Measurements from ENCODE around the gene CBR4.
"Not testable (repeated sequence)": the region's sequence is repeated elsewhere in the genome, so short reads cannot be mapped to it uniquely, and the experiment has no call there.

The CBR4 gene

DNA sequence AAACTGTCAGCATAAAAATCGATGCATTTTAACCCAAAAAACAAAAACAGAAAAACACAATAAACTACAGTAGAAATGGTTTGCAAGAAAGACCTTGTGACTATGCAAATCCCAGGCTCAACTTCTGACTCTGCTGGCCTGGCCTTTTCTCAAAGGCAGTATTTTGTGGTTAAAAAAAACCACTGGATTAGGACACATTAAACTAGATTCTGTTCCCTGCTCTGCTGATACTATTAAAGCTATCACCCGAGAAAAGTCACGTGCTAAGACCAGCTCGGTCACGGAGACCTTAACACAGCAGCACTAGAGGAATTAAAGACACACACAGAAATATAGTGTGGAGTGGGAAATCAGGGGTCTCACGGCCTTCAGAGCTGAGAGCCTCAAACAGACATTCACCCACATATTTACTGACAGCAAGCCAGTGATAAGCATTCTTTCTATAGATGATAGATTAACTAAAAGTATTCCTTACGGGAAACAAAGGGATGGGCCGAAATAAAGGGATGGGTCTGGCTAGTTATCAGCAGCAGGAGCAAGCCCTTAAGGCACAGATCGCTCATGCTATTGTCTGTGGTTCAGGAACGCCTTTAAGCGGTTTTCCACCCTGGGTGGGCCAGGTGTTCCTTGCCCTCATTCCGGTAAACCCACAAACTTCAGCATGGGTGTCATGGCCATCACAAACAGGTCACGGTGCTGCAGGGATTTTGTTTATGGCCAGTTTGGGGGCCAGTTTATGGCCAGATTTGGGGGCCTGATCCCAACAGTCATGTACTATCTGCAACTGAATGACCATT is 16.1 kb downstream of the CBR4 start:
- H3K4me1 ChIP-seq (ENCODE audit: control insufficient read depth, insufficient read depth, low read length): no peaks in the 10 kb centered on the region
- H3K9me3 ChIP-seq (ENCODE audit: control insufficient read depth, insufficient read depth, low read length): no peaks in the 10 kb centered on the region
- no peak overlapping the region for H3K27ac ChIP-seq (ENCODE audit: low read length)
- no CpG with 5 or more reads among the region's 13 CpGs for WGBS (ENCODE audit: insufficient coverage, insufficient read length)
- DNase-seq (ENCODE audit: low read depth, low spot score): no peak
- H3K36me3 ChIP-seq (ENCODE audit: control insufficient read depth, insufficient read depth, low read length): no peaks in the 10 kb centered on the region
- H3K4me3 ChIP-seq (ENCODE audit: low read length): no peak overlapping the region
- no peaks in the 10 kb centered on the region for H3K27me3 ChIP-seq (ENCODE audit: control insufficient read depth, insufficient read depth, low read length)

DNA sequence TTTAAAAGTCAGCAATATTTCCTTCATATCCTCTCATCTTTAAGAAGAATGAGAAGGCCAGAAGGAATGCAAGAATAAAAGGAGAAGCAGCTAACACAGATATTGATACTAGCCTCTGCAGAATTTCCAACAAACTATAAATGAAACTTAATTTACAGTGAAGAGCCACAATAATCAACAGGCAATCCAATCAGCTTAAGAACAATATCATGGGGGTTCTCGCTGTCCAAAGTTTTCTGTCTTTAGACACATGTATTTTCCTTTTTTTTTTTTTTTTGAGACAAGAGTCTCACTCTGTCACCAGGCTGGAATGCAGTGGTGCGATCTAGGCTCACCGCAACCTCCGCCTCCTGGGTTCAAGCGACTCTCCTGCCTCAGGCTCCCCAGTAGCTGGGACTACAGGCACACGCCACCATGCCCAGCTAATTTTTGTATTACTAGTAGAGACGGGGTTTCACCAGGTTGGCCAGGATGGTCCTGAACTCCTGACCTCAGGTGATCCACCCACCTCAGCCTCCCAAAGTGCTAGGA is 17.0 kb downstream of the CBR4 start:
- not testable (repeated sequence) for H3K4me1 ChIP-seq (ENCODE audit: control insufficient read depth, insufficient read depth, low read length); H3K9me3 ChIP-seq (ENCODE audit: control insufficient read depth, insufficient read depth, low read length); H3K4me3 ChIP-seq (ENCODE audit: low read length); H3K27ac ChIP-seq (ENCODE audit: low read length); DNase-seq (ENCODE audit: low read depth, low spot score); H3K36me3 ChIP-seq (ENCODE audit: control insufficient read depth, insufficient read depth, low read length); H3K27me3 ChIP-seq (ENCODE audit: control insufficient read depth, insufficient read depth, low read length)
- WGBS (ENCODE audit: insufficient coverage, insufficient read length): no CpG with 5 or more reads among the region's 7 CpGs

DNA sequence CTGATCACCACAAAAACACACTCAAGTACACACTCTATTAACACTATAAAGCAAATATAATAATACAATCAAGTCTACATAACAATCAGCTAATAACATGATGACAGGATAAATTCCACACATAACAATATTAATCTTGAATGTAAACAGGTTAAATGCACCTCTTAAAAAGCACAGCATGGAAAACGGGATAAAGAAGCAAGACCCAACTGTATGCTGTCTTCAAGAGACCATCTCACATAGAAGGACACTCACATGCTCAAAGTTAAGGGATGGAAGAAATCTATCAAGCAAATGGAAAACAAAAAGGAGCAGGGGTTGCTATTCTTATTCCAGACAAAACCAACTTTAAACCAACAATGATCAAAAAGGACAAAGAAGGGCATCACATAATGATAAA is 28.1 kb downstream of the CBR4 start:
- Histone ChIP-seq H3K9me3 (ENCODE audit: control insufficient read depth, insufficient read depth, low read length) (peaks cover 1% of the 10 kb centered on the region; the same call in 1 of the 2 replicates), H3K4me3 (ENCODE audit: low read length) (no peak overlapping the region), H3K27me3 (ENCODE audit: control insufficient read depth, insufficient read depth, low read length) (no peaks in the 10 kb centered on the region), H3K27ac (ENCODE audit: low read length) (no peak overlapping the region), H3K36me3 (ENCODE audit: control insufficient read depth, insufficient read depth, low read length) (no peaks in the 10 kb centered on the region; the same call in none of the 2 replicates), H3K4me1 (ENCODE audit: control insufficient read depth, insufficient read depth, low read length) (no peaks in the 10 kb centered on the region)
- no peak for DNase-seq (ENCODE audit: low read depth, low spot score)
- no CpG with 5 or more reads among the region's 1 CpG for WGBS (ENCODE audit: insufficient coverage, insufficient read length)

DNA sequence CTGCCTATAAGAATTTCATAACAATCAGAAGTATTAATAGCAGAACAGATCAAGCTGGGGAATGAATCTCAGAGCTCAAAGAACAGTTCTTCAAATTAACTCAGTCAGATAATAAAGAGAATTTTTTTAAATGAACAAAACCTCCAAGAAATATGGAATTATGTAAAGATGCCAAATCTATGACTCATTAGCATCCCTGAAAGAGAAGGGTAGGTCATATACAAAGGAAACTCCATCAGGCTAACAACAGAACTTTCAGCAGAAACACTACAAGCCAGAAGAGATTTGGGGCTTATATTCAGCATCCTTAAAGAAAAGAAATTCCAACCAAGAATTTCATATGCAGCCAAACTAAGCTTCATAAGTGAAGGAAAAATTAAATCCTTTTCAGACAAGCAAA is 28.6 kb downstream of the CBR4 start:
- H3K9me3 ChIP-seq (ENCODE audit: control insufficient read depth, insufficient read depth, low read length): peaks cover 1% of the 10 kb centered on the region; the same call in 1 of the 2 replicates
- H3K27ac ChIP-seq (ENCODE audit: low read length): no peak overlapping the region
- no peaks in the 10 kb centered on the region for H3K4me1 ChIP-seq (ENCODE audit: control insufficient read depth, insufficient read depth, low read length)
- H3K36me3 ChIP-seq (ENCODE audit: control insufficient read depth, insufficient read depth, low read length): no peaks in the 10 kb centered on the region; the same call in none of the 2 replicates
- no peak for DNase-seq (ENCODE audit: low read depth, low spot score)
- H3K27me3 ChIP-seq (ENCODE audit: control insufficient read depth, insufficient read depth, low read length): no peaks in the 10 kb centered on the region
- no peak overlapping the region for H3K4me3 ChIP-seq (ENCODE audit: low read length)

DNA sequence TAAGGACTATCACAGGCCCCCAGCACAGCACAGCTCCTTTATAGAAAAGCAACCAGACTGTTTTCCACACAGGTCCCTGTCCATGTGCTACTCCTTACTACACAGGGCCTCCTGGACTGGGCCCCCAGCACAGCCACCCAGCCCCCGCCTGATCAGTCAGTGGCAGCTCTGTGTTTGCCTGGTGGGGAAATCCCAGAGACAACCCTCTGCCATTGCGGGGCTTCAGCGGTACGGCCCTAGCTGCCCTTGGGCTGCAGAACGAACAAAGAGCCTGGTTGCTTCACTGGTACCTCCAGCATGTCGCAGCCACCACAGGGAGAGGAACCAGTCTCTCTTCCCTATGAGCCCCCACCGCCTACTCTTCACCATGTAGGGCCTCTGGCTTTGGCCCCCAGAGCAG is 30.7 kb downstream of the CBR4 start:
- Histone ChIP-seq H3K27me3 (ENCODE audit: control insufficient read depth, insufficient read depth, low read length) (no peaks in the 10 kb centered on the region), H3K4me3 (ENCODE audit: low read length) (no peak overlapping the region), H3K4me1 (ENCODE audit: control insufficient read depth, insufficient read depth, low read length) (no peaks in the 10 kb centered on the region), H3K9me3 (ENCODE audit: control insufficient read depth, insufficient read depth, low read length) (peaks cover 1% of the 10 kb centered on the region; the same call in 1 of the 2 replicates), H3K27ac (ENCODE audit: low read length) (no peak overlapping the region), H3K36me3 (ENCODE audit: control insufficient read depth, insufficient read depth, low read length) (peaks cover 3% of the 10 kb centered on the region)
- no peak for DNase-seq (ENCODE audit: low read depth, low spot score)
- WGBS (ENCODE audit: insufficient coverage, insufficient read length): no CpG with 5 or more reads among the region's 7 CpGs

DNA sequence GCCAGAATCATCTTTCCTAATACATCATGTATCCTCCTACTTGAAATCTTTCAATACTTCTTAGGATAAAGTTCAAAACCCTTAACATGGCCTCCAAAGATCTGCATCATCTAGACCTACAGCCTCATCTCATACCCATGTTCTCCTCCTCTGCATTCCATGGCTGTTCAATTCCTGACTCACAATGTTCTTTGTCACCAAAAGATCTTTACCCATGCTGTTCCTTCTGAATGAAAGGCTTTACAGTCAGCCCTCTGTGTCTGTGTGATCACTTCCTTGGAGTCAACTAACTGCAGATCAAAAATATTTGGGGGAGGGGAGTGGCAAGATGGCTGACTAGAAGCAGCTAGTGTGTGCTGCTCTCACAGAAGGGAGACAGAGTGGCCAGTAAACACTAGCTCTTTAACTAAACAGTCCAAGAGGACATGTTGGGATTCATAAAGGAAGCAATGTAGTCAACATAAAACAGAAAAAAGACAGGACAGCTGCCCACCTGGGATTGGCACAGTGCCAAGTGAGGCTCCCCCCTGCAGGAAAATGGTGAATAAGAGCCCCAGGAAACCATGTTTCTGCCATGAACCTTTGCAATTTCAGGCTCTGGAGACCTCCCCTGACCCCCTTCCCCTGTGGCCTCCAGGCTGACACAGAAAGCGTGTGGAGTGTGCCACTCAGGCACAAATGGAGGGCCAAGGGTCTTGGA is 31.9 kb downstream of the CBR4 start:
- Histone ChIP-seq H3K27me3 (ENCODE audit: control insufficient read depth, insufficient read depth, low read length) (no peaks in the 10 kb centered on the region), H3K27ac (ENCODE audit: low read length) (no peak overlapping the region), H3K9me3 (ENCODE audit: control insufficient read depth, insufficient read depth, low read length) (peaks cover 1% of the 10 kb centered on the region; the same call in 1 of the 2 replicates), H3K4me1 (ENCODE audit: control insufficient read depth, insufficient read depth, low read length) (no peaks in the 10 kb centered on the region), H3K36me3 (ENCODE audit: control insufficient read depth, insufficient read depth, low read length) (peaks cover 3% of the 10 kb centered on the region), H3K4me3 (ENCODE audit: low read length) (no peak overlapping the region)
- no CpG with 5 or more reads among the region's 1 CpG for WGBS (ENCODE audit: insufficient coverage, insufficient read length)
- no peak for DNase-seq (ENCODE audit: low read depth, low spot score)

DNA sequence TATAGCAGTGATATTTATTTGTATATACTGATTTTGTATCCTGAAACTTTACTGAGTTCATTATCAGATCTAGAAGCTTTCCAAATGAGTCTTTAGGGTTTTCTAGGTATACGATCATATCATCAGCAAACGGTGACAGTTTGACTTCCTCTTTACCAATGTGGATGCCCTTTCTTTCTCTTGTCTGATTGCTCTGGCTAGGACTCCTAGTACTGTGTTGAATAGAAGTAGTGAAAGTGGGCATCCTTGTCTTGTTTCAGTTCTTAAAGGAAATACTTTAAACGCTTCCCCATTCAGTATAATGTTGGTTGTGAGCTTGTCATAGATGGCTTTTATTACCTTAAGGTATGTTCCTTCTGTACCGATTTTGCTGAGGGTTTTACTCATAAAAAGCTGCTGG is 37.5 kb downstream of the CBR4 start:
- Histone ChIP-seq H3K4me1 (ENCODE audit: control insufficient read depth, insufficient read depth, low read length) (no peaks in the 10 kb centered on the region), H3K4me3 (ENCODE audit: low read length) (no peak overlapping the region), H3K36me3 (ENCODE audit: control insufficient read depth, insufficient read depth, low read length) (peaks cover 3% of the 10 kb centered on the region; the same call in 1 of the 2 replicates), H3K27me3 (ENCODE audit: control insufficient read depth, insufficient read depth, low read length) (no peaks in the 10 kb centered on the region), H3K27ac (ENCODE audit: low read length) (no peak overlapping the region), H3K9me3 (ENCODE audit: control insufficient read depth, insufficient read depth, low read length) (no peaks in the 10 kb centered on the region)
- DNase-seq (ENCODE audit: low read depth, low spot score): no peak
- WGBS (ENCODE audit: insufficient coverage, insufficient read length): no CpG with 5 or more reads among the region's 4 CpGs

DNA sequence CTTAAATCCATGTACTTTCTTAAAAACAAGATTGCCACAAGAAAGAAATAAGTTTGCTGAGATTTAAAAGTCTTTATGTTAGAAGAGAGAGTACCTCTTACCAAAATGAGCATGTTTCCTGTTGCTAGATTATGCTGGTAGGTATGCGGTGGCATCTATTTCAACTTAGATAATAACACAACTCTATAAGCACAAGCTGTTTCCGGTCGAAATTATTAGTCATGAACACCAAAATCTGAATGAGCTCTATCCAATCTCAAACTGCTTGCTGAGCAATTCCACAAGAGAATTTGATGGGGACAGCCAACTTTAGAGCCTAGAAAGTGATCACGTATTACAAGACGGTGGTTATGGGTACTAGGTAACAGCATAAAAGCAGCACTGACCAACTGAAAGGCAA is 49.3 kb downstream of the CBR4 start:
- no peaks in the 10 kb centered on the region for H3K27me3 ChIP-seq (ENCODE audit: control insufficient read depth, insufficient read depth, low read length)
- H3K27ac ChIP-seq (ENCODE audit: low read length): no peak overlapping the region
- H3K9me3 ChIP-seq (ENCODE audit: control insufficient read depth, insufficient read depth, low read length): no peaks in the 10 kb centered on the region
- no CpG with 5 or more reads among the region's 5 CpGs for WGBS (ENCODE audit: insufficient coverage, insufficient read length)
- no peak overlapping the region for H3K4me3 ChIP-seq (ENCODE audit: low read length)
- H3K36me3 ChIP-seq (ENCODE audit: control insufficient read depth, insufficient read depth, low read length): no peaks in the 10 kb centered on the region
- DNase-seq (ENCODE audit: low read depth, low spot score): no peak
- no peaks in the 10 kb centered on the region for H3K4me1 ChIP-seq (ENCODE audit: control insufficient read depth, insufficient read depth, low read length)

DNA sequence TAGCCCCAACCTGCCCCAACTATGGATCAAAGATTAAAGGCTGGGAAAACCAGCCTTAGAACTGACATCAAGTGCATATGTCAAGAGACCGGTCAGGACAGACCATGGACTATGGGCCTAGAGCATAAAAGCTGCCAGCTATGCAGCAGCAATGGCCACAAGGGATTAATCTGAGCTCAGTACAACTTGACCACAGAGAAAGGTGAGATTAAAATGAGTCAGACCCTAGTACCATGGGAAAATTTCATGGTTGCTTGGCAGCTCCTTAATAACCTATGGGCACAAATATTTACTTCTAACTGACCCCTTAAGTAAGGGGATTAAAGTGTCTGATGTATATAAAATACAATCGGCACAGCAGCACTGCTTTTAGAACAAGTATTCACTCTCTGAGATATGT is 54.4 kb downstream of the CBR4 start:
- DNase-seq (ENCODE audit: low read depth, low spot score): no peak
- H3K27ac ChIP-seq (ENCODE audit: low read length): no peak overlapping the region

DNA sequence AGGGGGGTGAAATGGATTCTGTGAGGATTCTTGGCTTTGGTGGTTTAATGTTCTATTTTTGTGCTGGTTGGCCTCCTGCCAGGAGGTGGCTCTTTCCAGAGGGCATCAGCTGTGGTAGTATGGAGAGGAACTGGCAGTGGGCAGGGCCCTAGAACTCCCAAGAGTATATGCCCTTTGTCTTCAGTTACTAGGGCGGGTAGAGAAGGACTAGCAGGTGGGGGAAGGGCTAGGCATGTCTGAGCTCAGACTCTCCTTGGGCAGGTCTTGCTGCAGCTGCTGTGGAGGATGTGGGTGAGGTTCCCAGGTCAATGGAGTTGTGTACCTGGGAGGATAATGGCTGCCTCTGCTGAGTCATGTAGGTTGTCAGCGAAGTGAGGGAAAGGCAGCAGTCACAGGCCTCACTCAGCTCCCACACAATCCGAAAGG is 57.2 kb downstream of the CBR4 start:
- not testable (repeated sequence) for H3K27ac ChIP-seq (ENCODE audit: low read length); H3K27me3 ChIP-seq (ENCODE audit: control insufficient read depth, insufficient read depth, low read length); H3K4me1 ChIP-seq (ENCODE audit: control insufficient read depth, insufficient read depth, low read length); DNase-seq (ENCODE audit: low read depth, low spot score); H3K36me3 ChIP-seq (ENCODE audit: control insufficient read depth, insufficient read depth, low read length); H3K4me3 ChIP-seq (ENCODE audit: low read length); H3K9me3 ChIP-seq (ENCODE audit: control insufficient read depth, insufficient read depth, low read length)
- no CpG with 5 or more reads among the region's 3 CpGs for WGBS (ENCODE audit: insufficient coverage, insufficient read length)

More for the DNA sequence above, 54.4 kb downstream of the CBR4 start:
- Histone ChIP-seq H3K9me3 (ENCODE audit: control insufficient read depth, insufficient read depth, low read length) (no peaks in the 10 kb centered on the region), H3K36me3 (ENCODE audit: control insufficient read depth, insufficient read depth, low read length) (no peaks in the 10 kb centered on the region), H3K4me3 (ENCODE audit: low read length) (no peak overlapping the region), H3K27me3 (ENCODE audit: control insufficient read depth, insufficient read depth, low read length) (no peaks in the 10 kb centered on the region), H3K4me1 (ENCODE audit: control insufficient read depth, insufficient read depth, low read length) (no peaks in the 10 kb centered on the region)
- WGBS (ENCODE audit: insufficient coverage, insufficient read length): no CpG with 5 or more reads among the region's 2 CpGs
